ENCODE measurements around the gene ADCY5.

GRCh38 chr3:123353850-123354233, 95.0 kb downstream of the ADCY5 start:
- TF ChIP-seq ZNF23 (tag by site-specific recombination; IDR thresholded peaks at IDR 0.05; ENCODE audit: borderline replicate concordance) (no peak), CTCF (tag by site-specific recombination; IDR thresholded peaks at IDR 0.05) (no peak), ZNF670 (tag by site-specific recombination; IDR thresholded peaks at IDR 0.05; ENCODE audit: low read depth) (no peak)
